GM21515 (cell line): ENCODE measurements around the gene NUDT4.

Experiments
- ATAC-seq: cut with Tn5 transposase; IDR thresholded peaks from one replicate; pipeline ENCODE4 v1.9.1; 2021; ENCODE audit not compliant: unreplicated experiment

NUDT4 gene

DNA sequence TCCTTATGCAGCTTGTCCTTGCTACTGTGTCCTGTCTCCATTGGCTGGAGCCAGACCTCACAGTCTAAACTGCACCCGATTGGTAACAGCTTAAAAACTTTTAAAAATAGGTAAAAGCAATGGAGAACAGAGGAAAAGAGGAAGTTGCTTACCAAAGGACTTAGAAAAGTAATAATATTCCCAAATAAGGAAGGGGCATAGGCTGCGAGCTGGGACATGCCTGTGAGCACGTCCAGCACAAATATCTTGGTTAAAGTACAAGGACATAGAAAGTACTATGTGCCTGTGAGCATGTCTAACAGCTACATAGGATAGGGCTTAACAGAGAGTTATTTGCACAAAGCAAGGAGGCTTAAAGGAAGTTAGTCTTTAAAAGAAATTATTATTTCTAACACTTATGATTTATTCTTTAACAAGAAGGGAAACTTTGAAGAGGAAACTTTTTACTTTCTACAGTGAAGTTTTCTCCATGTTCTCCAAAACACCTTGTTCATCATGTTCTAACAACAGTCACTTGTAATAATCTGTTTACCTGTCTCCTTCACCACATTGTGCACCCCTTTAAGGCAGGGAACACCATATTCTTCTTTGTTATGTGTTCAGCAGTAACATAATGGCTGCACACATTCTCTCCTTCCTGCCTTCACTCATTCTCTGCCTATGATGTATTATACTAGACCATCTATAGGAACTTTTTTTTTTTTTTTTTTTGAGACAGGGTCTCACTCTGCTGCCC is 73.9 kb downstream of the NUDT4 start:
- ATAC-seq = no peak

DNA sequence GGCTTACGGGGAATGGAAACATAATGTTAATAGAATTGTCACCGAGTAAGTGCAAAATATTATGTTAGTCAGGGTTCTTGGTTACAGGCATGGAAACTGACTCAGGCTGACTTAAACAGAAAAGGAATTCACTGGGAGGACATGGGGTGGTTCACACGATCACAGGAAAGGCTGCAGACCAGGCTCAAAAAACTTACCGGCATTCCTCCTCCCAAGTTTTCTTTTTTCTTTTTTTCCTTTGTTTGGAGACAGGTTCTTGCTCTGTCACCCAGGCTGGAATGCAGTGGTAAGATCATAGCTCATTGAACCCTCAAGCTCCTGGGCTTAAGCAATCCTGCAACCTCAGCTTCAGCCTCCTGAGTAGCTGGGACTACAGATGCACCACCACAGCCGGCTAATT is 75.9 kb downstream of the NUDT4 start:
- ATAC-seq = no peak

GRCh38 chr12:93456077-93456476 is 78.4 kb downstream of the NUDT4 start:
- no peak for ATAC-seq
